Measurements from ENCODE around the gene FAM131A.
A peak's percentile ranks its signal among the peaks of the same experiment; 100 is the strongest.

Gene FAM131A

DNA sequence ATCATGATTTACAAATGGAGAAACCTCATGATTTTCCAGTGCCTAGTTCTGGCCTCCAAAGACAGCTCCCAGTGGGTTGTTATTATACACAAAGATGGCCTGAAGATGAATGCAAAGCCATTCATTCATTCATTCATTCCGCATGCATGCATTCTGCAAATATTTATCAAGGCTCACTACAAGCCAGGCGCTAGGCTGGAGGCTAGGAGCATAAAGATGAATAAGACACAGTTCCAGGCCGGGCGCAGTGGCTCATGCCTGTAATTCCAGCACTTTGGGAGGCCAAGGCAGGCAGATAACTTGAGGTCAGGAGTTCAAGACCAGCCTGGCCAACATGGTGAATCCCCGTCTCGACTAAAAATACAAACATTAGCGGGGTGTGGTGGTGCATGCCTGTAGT, 40.8 kb upstream of the FAM131A start:
- Histone ChIP-seq H3K27ac (ENCODE audit: insufficient read depth in 1 of 2, low read depth in 1 of 2, low read length in 2 of 2, poor library complexity in 1 of 2, severe bottlenecking in 2 of 2) (no peak overlapping the region), H3K36me3 (ENCODE audit: control insufficient read depth in 4 of 4, insufficient read depth in 4 of 4, low read length in 3 of 4) (peaks cover 4 to 12% (median 8%) of the 10 kb centered on the region in 4 experiments), H3K9me3 (ENCODE audit: control extremely low read depth in 1 of 5, control insufficient read depth in 4 of 5, insufficient read depth in 2 of 5, low read depth in 1 of 5, low read length in 4 of 5) (no peaks in the 10 kb centered on the region), H3K4me3 (ENCODE audit: control insufficient read depth in 1 of 7, extremely low read depth in 1 of 7, insufficient read depth in 4 of 7, low read depth in 2 of 7, low read length in 6 of 7) (no peak overlapping the region), H3K4me1 (ENCODE audit: control extremely low read depth in 1 of 4, control insufficient read depth in 4 of 4, insufficient read depth in 4 of 4, low read length in 3 of 4) (peaks cover 6 to 14% (median 13%) of the 10 kb centered on the region in 4 experiments), H3K27me3 (replicated peaks in 2 of 5; ENCODE audit: control insufficient read depth in 4 of 5, insufficient read depth in 5 of 5, low read length in 4 of 5) (peaks cover 0 to 7% (median 0%) of the 10 kb centered on the region in 5 experiments)
- DNase-seq, result no peak
- POLR2A ChIA-PET, result no interaction called here
- WGBS (ENCODE audit: insufficient coverage), result 100% methylated on average over 4 of the region's 7 CpGs
- CTCF ChIA-PET, result interaction anchor here (1.6 kb wide), 1 partner anchor 10 kb away, joined by 6 read pairs; no protein-coding TSS in a partner anchor

DNA sequence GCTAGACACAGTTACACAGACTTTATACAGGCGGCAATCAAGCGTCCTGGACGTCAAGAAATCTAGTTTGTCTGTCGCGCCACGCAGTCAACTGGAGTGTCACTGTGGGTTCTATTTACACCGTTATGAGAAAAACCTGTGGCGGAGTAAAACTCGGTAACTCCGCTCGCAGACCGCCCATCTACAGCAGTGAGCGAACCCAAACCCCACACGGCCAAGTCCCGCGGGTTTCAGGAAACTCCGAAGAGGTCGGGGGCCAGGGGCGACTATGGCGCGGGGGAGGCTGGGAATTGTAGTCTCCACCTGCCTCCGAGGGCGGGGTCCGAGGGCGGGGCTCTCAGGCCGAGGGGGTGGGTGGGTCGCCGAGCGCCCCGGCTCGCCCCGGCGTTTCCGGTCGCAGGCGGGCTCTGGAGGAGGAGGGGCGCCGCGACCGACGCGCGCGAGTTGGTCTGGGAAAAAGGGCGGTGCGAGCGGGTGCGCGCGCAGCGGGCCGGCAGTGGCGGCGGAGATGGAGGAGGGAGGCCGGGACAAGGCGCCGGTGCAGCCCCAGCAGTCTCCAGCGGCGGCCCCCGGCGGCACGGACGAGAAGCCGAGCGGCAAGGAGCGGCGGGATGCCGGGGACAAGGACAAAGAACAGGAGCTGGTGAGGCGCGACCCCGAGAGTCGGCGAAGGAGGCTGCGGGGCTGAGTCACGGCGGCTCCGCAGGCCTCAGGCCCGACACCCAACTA, 38.5 kb upstream of the FAM131A start, which contains the start of gene PSMD2:
TSS of gene PSMD2 (plus strand) at position 483 of the 729 bp plus-strand sequence. CDS start at position 509, 26 bp downstream.
- ChIA-PET POLR2A (no interaction called here), CTCF (interaction anchor here (1.0 kb wide), 1 partner anchor 71 kb away, joined by 3 read pairs; no protein-coding TSS in a partner anchor)
- H3K36me3 ChIP-seq (ENCODE audit: control insufficient read depth in 4 of 4, insufficient read depth in 4 of 4, low read length in 3 of 4), result peaks cover 20 to 35% (median 27%) of the 10 kb centered on the region in 4 experiments
- H3K4me3 ChIP-seq (ENCODE audit: control insufficient read depth in 1 of 7, extremely low read depth in 1 of 7, insufficient read depth in 4 of 7, low read depth in 2 of 7, low read length in 6 of 7), result peak within 1 kb of the TSS; percentile 80 to 94 (median 90)
- H3K9me3 ChIP-seq (ENCODE audit: control extremely low read depth in 1 of 5, control insufficient read depth in 4 of 5, insufficient read depth in 2 of 5, low read depth in 1 of 5, low read length in 4 of 5), result no peaks in the 10 kb centered on the region
- H3K27ac ChIP-seq (ENCODE audit: insufficient read depth in 1 of 2, low read depth in 1 of 2, low read length in 2 of 2, poor library complexity in 1 of 2, severe bottlenecking in 2 of 2), result peak within 1 kb of the TSS; percentile 80 to 91
- H3K27me3 ChIP-seq (replicated peaks in 2 of 5; ENCODE audit: control insufficient read depth in 4 of 5, insufficient read depth in 5 of 5, low read length in 4 of 5), result peaks cover 0 to 5% (median 0%) of the 10 kb centered on the region in 5 experiments
- under 1% methylated on average over 60 of the region's 78 CpGs for WGBS (ENCODE audit: insufficient coverage)
- H3K4me1 ChIP-seq (ENCODE audit: control extremely low read depth in 1 of 4, control insufficient read depth in 4 of 4, insufficient read depth in 4 of 4, low read length in 3 of 4), result peaks cover 6 to 14% (median 11%) of the 10 kb centered on the region in 4 experiments
- peak; percentile 97 to 98 (median 98) for DNase-seq

DNA sequence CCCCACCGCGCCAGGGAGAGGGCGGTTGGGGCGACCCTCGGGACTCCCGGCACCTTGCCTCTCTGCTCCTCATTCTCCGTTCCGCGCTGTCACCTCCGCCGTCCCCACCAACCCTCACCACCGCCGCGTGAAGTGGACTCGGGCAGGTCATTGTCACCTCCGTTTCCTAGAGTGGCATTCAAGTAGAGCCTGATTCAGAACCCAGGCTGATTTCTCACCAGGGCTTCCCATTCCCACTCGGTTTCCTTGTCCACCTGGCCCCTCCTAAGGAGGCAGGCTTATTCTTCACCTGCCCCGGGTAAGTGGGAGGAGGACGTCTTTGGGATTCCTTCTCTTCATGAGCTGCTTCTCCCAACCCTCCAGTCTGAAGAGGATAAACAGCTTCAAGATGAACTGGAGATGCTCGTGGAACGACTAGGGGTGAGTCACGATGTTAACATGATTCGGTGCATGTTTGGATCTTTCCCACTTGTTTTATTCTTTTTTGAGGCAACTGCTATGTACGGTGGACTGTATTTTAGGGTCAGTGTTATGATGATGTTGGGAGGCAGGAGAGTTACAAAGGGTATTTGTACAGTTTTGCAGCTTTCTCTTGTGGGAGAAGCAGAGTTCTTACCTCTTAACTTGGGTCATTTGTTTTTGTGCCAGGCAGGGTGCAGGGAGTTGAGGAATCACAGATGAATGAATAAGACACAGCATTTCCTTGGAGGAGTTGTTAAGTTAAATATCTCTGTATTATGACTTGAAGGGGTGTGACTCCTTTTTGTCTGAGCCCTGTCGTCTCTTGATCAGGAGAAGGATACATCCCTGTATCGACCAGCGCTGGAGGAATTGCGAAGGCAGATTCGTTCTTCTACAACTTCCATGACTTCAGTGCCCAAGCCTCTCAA, 37.7 kb upstream of the FAM131A start:
- DNase-seq, result no peak
- Histone ChIP-seq H3K27me3 (replicated peaks in 2 of 5; ENCODE audit: control insufficient read depth in 4 of 5, insufficient read depth in 5 of 5, low read length in 4 of 5) (peaks cover 0 to 5% (median 0%) of the 10 kb centered on the region in 5 experiments), H3K4me1 (ENCODE audit: control extremely low read depth in 1 of 4, control insufficient read depth in 4 of 4, insufficient read depth in 4 of 4, low read length in 3 of 4) (peaks cover 6 to 14% (median 11%) of the 10 kb centered on the region in 4 experiments), H3K36me3 (ENCODE audit: control insufficient read depth in 4 of 4, insufficient read depth in 4 of 4, low read length in 3 of 4) (peaks cover 25 to 43% (median 33%) of the 10 kb centered on the region in 4 experiments), H3K9me3 (ENCODE audit: control extremely low read depth in 1 of 5, control insufficient read depth in 4 of 5, insufficient read depth in 2 of 5, low read depth in 1 of 5, low read length in 4 of 5) (no peaks in the 10 kb centered on the region), H3K4me3 (ENCODE audit: control insufficient read depth in 1 of 7, extremely low read depth in 1 of 7, insufficient read depth in 4 of 7, low read depth in 2 of 7, low read length in 6 of 7) (peak overlapping the region; percentile 74 to 92 (median 89)), H3K27ac (ENCODE audit: insufficient read depth in 1 of 2, low read depth in 1 of 2, low read length in 2 of 2, poor library complexity in 1 of 2, severe bottlenecking in 2 of 2) (peak overlapping the region; percentile 80 to 91)
- CTCF ChIA-PET, result interaction anchor here (0.9 to 1.0 kb wide), 3 partner anchors 11 to 71 kb away, joined by 3 to 5 read pairs (median 3); no protein-coding TSS in a partner anchor
- 22% methylated on average over 20 of the region's 29 CpGs for WGBS (ENCODE audit: insufficient coverage)
- POLR2A ChIA-PET, result no interaction called here

DNA sequence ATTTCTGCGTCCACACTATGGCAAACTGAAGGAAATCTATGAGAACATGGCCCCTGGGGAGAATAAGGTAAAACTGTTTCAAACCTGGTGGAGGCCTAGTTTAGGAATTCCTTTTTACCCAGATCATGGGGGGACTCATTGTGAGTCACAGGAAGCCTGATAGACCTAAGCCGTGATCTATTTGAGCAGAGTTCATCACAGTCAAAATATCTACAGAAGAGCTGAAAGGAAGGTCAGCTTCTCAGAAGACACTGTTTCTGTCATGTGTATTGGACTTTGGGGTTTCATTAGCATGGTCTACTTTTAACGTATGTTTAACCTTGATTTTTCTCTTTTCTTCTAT, 37.1 kb upstream of the FAM131A start:
- POLR2A ChIA-PET, result no interaction called here
- Histone ChIP-seq H3K36me3 (ENCODE audit: control insufficient read depth in 4 of 4, insufficient read depth in 4 of 4, low read length in 3 of 4) (peaks cover 26 to 47% (median 36%) of the 10 kb centered on the region in 4 experiments), H3K9me3 (ENCODE audit: control extremely low read depth in 1 of 5, control insufficient read depth in 4 of 5, insufficient read depth in 2 of 5, low read depth in 1 of 5, low read length in 4 of 5) (no peaks in the 10 kb centered on the region)

DNA sequence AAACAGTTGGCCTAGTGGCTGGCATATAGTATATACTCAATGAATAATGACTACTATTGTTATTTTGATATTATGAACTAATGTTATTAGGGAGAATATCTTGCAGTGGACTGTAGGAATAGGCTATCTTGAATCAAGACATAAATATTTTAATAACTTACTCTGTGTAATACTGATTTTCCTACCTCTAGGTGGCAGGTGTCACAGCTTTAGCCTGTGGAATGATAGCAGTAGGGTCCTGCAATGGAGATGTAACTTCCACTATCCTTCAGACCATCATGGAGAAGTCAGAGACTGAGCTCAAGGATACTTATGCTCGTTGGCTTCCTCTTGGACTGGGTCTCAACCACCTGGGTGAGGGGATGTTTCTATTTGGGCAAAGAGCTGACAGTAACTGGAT, 31.8 kb upstream of the FAM131A start:
- no CpG with 5 or more reads among the region's 1 CpG for WGBS (ENCODE audit: insufficient coverage)
- no peaks in the 10 kb centered on the region for H3K9me3 ChIP-seq (ENCODE audit: control extremely low read depth in 1 of 5, control insufficient read depth in 4 of 5, insufficient read depth in 2 of 5, low read depth in 1 of 5, low read length in 4 of 5)
- DNase-seq, result peak; percentile 22 to 52 (median 52)
- no peak overlapping the region for H3K4me3 ChIP-seq (ENCODE audit: control insufficient read depth in 1 of 7, extremely low read depth in 1 of 7, insufficient read depth in 4 of 7, low read depth in 2 of 7, low read length in 6 of 7)
- peaks cover 43 to 78% (median 64%) of the 10 kb centered on the region in 4 experiments for H3K36me3 ChIP-seq (ENCODE audit: control insufficient read depth in 4 of 4, insufficient read depth in 4 of 4, low read length in 3 of 4)
- no peaks in the 10 kb centered on the region for H3K27me3 ChIP-seq (replicated peaks in 2 of 5; ENCODE audit: control insufficient read depth in 4 of 5, insufficient read depth in 5 of 5, low read length in 4 of 5)
- H3K27ac ChIP-seq (ENCODE audit: insufficient read depth in 1 of 2, low read depth in 1 of 2, low read length in 2 of 2, poor library complexity in 1 of 2, severe bottlenecking in 2 of 2), result no peak overlapping the region
- H3K4me1 ChIP-seq (ENCODE audit: control extremely low read depth in 1 of 4, control insufficient read depth in 4 of 4, insufficient read depth in 4 of 4, low read length in 3 of 4), result peaks cover 0 to under 1% (median under 1%) of the 10 kb centered on the region in 4 experiments
- ChIA-PET POLR2A (no interaction called here), CTCF (interaction anchor here (1.0 to 2.6 kb wide), 8 partner anchors 13 to 51 kb away, joined by 3 to 10 read pairs (median 4); no protein-coding TSS in a partner anchor)

More for the DNA sequence above, 37.1 kb upstream of the FAM131A start:
- DNase-seq, result no peak
- WGBS (ENCODE audit: insufficient coverage), result 100% methylated on average over 2 of the region's 3 CpGs
- Histone ChIP-seq H3K27ac (ENCODE audit: insufficient read depth in 1 of 2, low read depth in 1 of 2, low read length in 2 of 2, poor library complexity in 1 of 2, severe bottlenecking in 2 of 2) (peak overlapping the region in 1 of 2 experiments; percentile 91), H3K27me3 (replicated peaks in 2 of 5; ENCODE audit: control insufficient read depth in 4 of 5, insufficient read depth in 5 of 5, low read length in 4 of 5) (peaks cover 0 to 5% (median 0%) of the 10 kb centered on the region in 5 experiments), H3K4me3 (ENCODE audit: control insufficient read depth in 1 of 7, extremely low read depth in 1 of 7, insufficient read depth in 4 of 7, low read depth in 2 of 7, low read length in 6 of 7) (peak overlapping the region in 5 of 7 experiments; percentile 40 to 92 (median 89)), H3K4me1 (ENCODE audit: control extremely low read depth in 1 of 4, control insufficient read depth in 4 of 4, insufficient read depth in 4 of 4, low read length in 3 of 4) (peaks cover 6 to 14% (median 11%) of the 10 kb centered on the region in 4 experiments)
- CTCF ChIA-PET, result interaction anchor here (0.9 kb wide), 4 partner anchors 11 to 73 kb away, joined by 3 to 5 read pairs (median 3); no protein-coding TSS in a partner anchor

DNA sequence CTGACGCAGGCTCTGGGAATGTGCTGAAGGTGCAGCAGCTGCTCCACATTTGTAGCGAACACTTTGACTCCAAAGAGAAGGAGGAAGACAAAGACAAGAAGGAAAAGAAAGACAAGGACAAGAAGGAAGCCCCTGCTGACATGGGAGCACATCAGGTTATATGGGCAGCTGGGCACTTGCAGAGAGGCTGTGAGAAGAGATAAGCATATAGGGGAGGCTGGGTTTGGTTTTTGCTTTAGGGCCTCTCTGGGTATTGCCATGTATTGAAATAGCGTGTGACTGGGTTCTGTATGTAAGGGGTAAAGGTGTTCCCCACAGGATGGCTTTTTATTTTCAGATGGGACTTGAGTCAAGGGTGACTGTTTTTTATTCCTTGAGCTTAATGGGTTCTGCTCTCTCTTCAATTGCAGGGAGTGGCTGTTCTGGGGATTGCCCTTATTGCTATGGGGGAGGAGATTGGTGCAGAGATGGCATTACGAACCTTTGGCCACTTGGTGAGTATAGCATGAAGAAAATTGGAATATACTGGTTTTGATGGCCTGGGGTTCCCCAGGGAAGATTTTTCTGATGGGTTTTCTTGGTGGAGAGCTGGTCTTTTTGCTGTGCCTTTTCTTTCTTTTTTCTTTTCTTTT, 30.9 kb upstream of the FAM131A start:
- Histone ChIP-seq H3K36me3 (ENCODE audit: control insufficient read depth in 4 of 4, insufficient read depth in 4 of 4, low read length in 3 of 4) (peaks cover 40 to 73% (median 59%) of the 10 kb centered on the region in 4 experiments), H3K4me1 (ENCODE audit: control extremely low read depth in 1 of 4, control insufficient read depth in 4 of 4, insufficient read depth in 4 of 4, low read length in 3 of 4) (no peaks in the 10 kb centered on the region), H3K4me3 (ENCODE audit: control insufficient read depth in 1 of 7, extremely low read depth in 1 of 7, insufficient read depth in 4 of 7, low read depth in 2 of 7, low read length in 6 of 7) (no peak overlapping the region), H3K9me3 (ENCODE audit: control extremely low read depth in 1 of 5, control insufficient read depth in 4 of 5, insufficient read depth in 2 of 5, low read depth in 1 of 5, low read length in 4 of 5) (no peaks in the 10 kb centered on the region), H3K27ac (ENCODE audit: insufficient read depth in 1 of 2, low read depth in 1 of 2, low read length in 2 of 2, poor library complexity in 1 of 2, severe bottlenecking in 2 of 2) (no peak overlapping the region), H3K27me3 (replicated peaks in 2 of 5; ENCODE audit: control insufficient read depth in 4 of 5, insufficient read depth in 5 of 5, low read length in 4 of 5) (no peaks in the 10 kb centered on the region)
- ChIA-PET POLR2A (interaction anchor here (0.6 kb wide), 1 partner anchor 37 kb away, joined by 7 read pairs; no protein-coding TSS in a partner anchor), CTCF (interaction anchor here (1.0 to 2.6 kb wide), 8 partner anchors 9 to 50 kb away, joined by 3 to 10 read pairs (median 4); no protein-coding TSS in a partner anchor)
- DNase-seq, result no peak
- WGBS (ENCODE audit: insufficient coverage), result 100% methylated on average over 3 of the region's 4 CpGs

Data from common myeloid progenitor, CD34-positive (primary cell).